Tibial nerve (tissue), 4 donors: Measurements from ENCODE around the gene RASL11A. TPM values are rescaled to one million over a fixed set of nuclear protein-coding genes. Genes with fewer than 3 reads are reported as not detected.

Source experiments
- DNase-seq, 2 donors: peaks; one replicate each; pipeline ENCODE4 v3.0.0-alpha.2; 2019; ENCODE audit warnings: low spot score in 2 of 2
- H3K27ac ChIP-seq, 4 donors: fragments of 200-600 bp; sonication (generic) in 3 of 4; one replicate each; pipeline ENCODE4 v1.5.1; 2017 to 2019; ENCODE audit warnings: mild to moderate bottlenecking in 1 of 4
- H3K27me3 ChIP-seq, 2 donors: fragments of 200-600 bp; sonication (generic) in 1 of 2; one replicate each; pipeline versions ENCODE4 v1.5.1 to v1.6.0; 2017 to 2019
- H3K36me3 ChIP-seq, 3 donors: fragments of 200-600 bp; sonication (generic); one replicate each; pipeline ENCODE4 v1.5.1; 2018 to 2019
- H3K4me1 ChIP-seq, 4 donors: fragments of 200-600 bp; sonication (generic) in 3 of 4; one replicate each; pipeline ENCODE4 v1.5.1; 2017 to 2019
- H3K4me3 ChIP-seq, 4 donors: fragments of 200-600 bp; sonication (generic) in 3 of 4; one replicate each; pipeline ENCODE4 v1.5.1; 2017 to 2019; ENCODE audit warnings: mild to moderate bottlenecking in 1 of 4, moderate library complexity in 1 of 4
- H3K9me3 ChIP-seq, 4 donors: fragments of 200-600 bp; sonication (generic) in 3 of 4; one replicate each; pipeline ENCODE4 v1.5.1; 2017 to 2019
- CTCF ChIP-seq, 5 experiments: fragments of 200-600 bp in 3 of 5; fragments of 450-650 bp in 2 of 5; sonication (generic) in 3 of 5; IDR thresholded peaks; one replicate each; pipeline ENCODE4 v1.5.1; 2016 to 2019; ENCODE audit warnings: antibody characterized with exemption in 5 of 5, mild to moderate bottlenecking in 3 of 5, moderate library complexity in 2 of 5
- EP300 ChIP-seq, 2 donors: sonication (generic); formaldehyde crosslinking; IDR thresholded peaks; one replicate each; pipeline ENCODE4 v1.6.1; 2017; ENCODE audit warnings: antibody characterized with exemption in 2 of 2, mild to moderate bottlenecking in 1 of 2
- POLR2A ChIP-seq, 2 donors: fragments of 450-650 bp; IDR thresholded peaks; one replicate each; pipeline ENCODE4 v1.6.1; 2017; ENCODE audit warnings: antibody characterized with exemption in 2 of 2, mild to moderate bottlenecking in 2 of 2, moderate library complexity in 2 of 2
- WGBS, 2 donors: methylation state at CpG; one replicate each; pipeline ENCODE4 v1.1.5; 2018; 5-methylcytosine and 5-hydroxymethylcytosine counted together
- total RNA-seq, 4 donors: library from RNA; depleted of rRNA; stranded (reverse); fragments of >200 nt; gene quantifications; one replicate each; pipeline ENCODE4 v1.1.0, GENCODE V29; 2016

RASL11A gene
- total RNA-seq, 4 donors from 2014 or later, result 16.5 to 45.0 (median 29.0) TPM

DNA sequence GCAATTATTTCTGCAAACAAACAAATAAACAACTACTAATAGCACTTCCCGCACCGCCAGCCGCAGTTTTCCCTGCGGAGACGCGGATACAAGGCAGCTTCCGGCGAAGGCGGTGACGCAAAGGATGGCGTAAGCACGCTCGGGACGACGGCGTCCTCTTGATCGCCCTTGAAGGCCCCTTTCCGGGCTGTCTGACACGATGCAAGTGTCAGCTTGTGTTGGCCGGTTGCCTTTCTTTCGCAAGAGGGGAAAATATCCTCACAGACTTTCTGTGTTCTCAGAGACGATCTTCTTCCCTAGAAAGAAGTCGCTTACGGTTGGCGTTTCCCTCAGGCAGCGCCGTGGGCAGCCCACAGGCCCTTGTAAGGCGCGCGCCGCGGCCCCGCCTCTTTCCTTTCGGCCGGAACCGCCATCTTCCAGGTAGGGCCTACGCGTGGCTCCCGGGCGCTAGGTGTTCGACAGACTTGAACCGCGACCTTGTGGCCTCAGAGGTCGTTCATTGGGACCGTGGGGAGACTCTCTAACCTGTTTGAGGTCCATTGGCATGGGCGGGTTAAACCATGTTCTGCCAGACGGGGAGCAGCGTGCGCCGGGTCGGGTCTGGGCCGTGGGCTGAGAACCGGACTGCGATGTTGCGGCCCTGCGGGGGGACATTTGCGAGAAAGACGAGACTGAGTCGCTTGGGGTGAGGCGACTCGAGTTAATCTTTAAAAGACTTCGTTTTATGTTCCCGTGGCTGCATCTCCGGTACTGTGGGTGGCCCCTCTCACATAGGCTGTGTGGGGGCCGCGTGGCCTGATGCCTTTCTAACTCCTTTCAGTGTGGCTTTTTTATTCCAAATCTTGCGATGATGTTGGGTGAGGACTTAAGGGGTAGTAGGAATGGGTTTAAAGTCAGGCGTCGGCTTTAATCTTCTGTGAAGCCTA is 19.2 kb upstream of the RASL11A start, which contains the start of gene RPL21:
RPL21 (plus strand) TSS at position 393 of the 926 bp plus-strand sequence. CDS start 2,219 bp downstream, outside the sequence.
- WGBS, 2 donors, result 0% methylated on average over 46 to 48 of the region's 69 CpGs
- DNase-seq, result peak; percentile 90 to 94

GRCh38 chr13:27252467-27252866 is 18.2 kb upstream of the RASL11A start:
- H3K36me3 ChIP-seq, result peaks cover 0 to 38% (median 0%) of the 10 kb centered on the region in 3 donors
- no peaks in the 10 kb centered on the region for H3K27me3 ChIP-seq
- TF ChIP-seq CTCF (IDR thresholded peaks at IDR 0.05) (no peak), POLR2A (IDR thresholded peaks at IDR 0.05) (no peak), EP300 (IDR thresholded peaks at IDR 0.05) (no peak)
- H3K4me1 ChIP-seq, result peaks cover 4 to 58% (median 26%) of the 10 kb centered on the region in 4 donors
- peak overlapping the region; percentile 93 to 97 (median 95) for H3K27ac ChIP-seq
- no peak for DNase-seq
- peak overlapping the region; percentile 74 to 93 (median 84) for H3K4me3 ChIP-seq
- no peaks in the 10 kb centered on the region for H3K9me3 ChIP-seq

More for the DNA sequence above, 19.2 kb upstream of the RASL11A start, which contains the start of gene RPL21:
- peak within 1 kb of the TSS; percentile 93 to 97 (median 95) for H3K27ac ChIP-seq
- TF ChIP-seq POLR2A (IDR thresholded peaks at IDR 0.05), result peak; percentile 49 to 87
- TF ChIP-seq CTCF (IDR thresholded peaks at IDR 0.05), result peak in 2 of 5 experiments; percentile 20 to 27
- TF ChIP-seq EP300 (IDR thresholded peaks at IDR 0.05), result peak; percentile 97 to 99
- peaks cover 4 to 50% (median 26%) of the 10 kb centered on the region in 4 donors for H3K4me1 ChIP-seq
- peak within 1 kb of the TSS; percentile 74 to 93 (median 84) for H3K4me3 ChIP-seq
- no peaks in the 10 kb centered on the region for H3K27me3 ChIP-seq
- H3K9me3 ChIP-seq, result no peaks in the 10 kb centered on the region
- peaks cover 0 to 28% (median 0%) of the 10 kb centered on the region in 3 donors for H3K36me3 ChIP-seq

- Histone ChIP-seq H3K4me1 (peaks cover 4 to 74% (median 23%) of the 10 kb centered on the region in 4 donors), H3K27me3 (no peaks in the 10 kb centered on the region), H3K4me3 (no peak overlapping the region), H3K27ac (no peak overlapping the region), H3K9me3 (no peaks in the 10 kb centered on the region), H3K36me3 (peaks cover 0 to 71% (median 5%) of the 10 kb centered on the region in 3 donors)
- no peak for TF ChIP-seq CTCF (IDR thresholded peaks at IDR 0.05)
- no peak for TF ChIP-seq EP300 (IDR thresholded peaks at IDR 0.05)
- no peak for TF ChIP-seq POLR2A (IDR thresholded peaks at IDR 0.05)
- DNase-seq, result no peak
- WGBS, 2 donors, result 84 to 87% methylated on average over 3 of the region's 3 CpGs
Measured at GRCh38 chr13:27257233-27257568, 13.4 kb upstream of the RASL11A start.

GRCh38 chr13:27257648-27258253 is 12.9 kb upstream of the RASL11A start:
- peaks cover 0 to 76% (median 5%) of the 10 kb centered on the region in 3 donors for H3K36me3 ChIP-seq
- H3K27ac ChIP-seq, result no peak overlapping the region
- DNase-seq, result no peak
- peaks cover 4 to 69% (median 20%) of the 10 kb centered on the region in 4 donors for H3K4me1 ChIP-seq
- no peak overlapping the region for H3K4me3 ChIP-seq
- TF ChIP-seq CTCF (IDR thresholded peaks at IDR 0.05) (no peak), EP300 (IDR thresholded peaks at IDR 0.05) (no peak), POLR2A (IDR thresholded peaks at IDR 0.05) (no peak)
- no peaks in the 10 kb centered on the region for H3K9me3 ChIP-seq
- H3K27me3 ChIP-seq, result no peaks in the 10 kb centered on the region
- 84 to 86% methylated on average over 11 of the region's 11 CpGs for WGBS, 2 donors
